Transverse colon (tissue), 4 donors: Measurements from ENCODE around the gene LRRC8D. TPM values are rescaled to one million over a fixed set of nuclear protein-coding genes. Genes with fewer than 3 reads are reported as not detected.
A peak's percentile ranks its signal among the peaks of the same experiment; 100 is the strongest.

Source experiments
- DNase-seq: peaks from one replicate; pipeline ENCODE4 v3.0.0-alpha.2; 2019
- H3K27ac ChIP-seq, 4 donors: fragments of 200-600 bp; sonication (generic); 2 replicates each; pipeline ENCODE4 v1.5.1; 2016 to 2018; ENCODE audit warnings: inconsistent platforms in 4 of 4
- H3K27me3 ChIP-seq: fragments of 200-600 bp; sonication (generic); 2 replicates; pipeline ENCODE4 v1.5.1; 2017; ENCODE audit warnings: inconsistent platforms
- H3K36me3 ChIP-seq, 4 donors: fragments of 200-600 bp; sonication (generic); 2 replicates each; pipeline ENCODE4 v1.5.1; 2017 to 2019; ENCODE audit warnings: inconsistent platforms in 4 of 4
- H3K4me1 ChIP-seq, 4 donors: fragments of 200-600 bp; sonication (generic); 2 replicates each; pipeline ENCODE4 v1.5.1; 2017 to 2020; ENCODE audit warnings: inconsistent platforms in 4 of 4
- H3K4me3 ChIP-seq, 4 donors: fragments of 200-600 bp; sonication (generic); 1 replicate in 1 of 4; 2 replicates in 3 of 4; pipeline versions ENCODE4 v1.5.1 to v1.6.1; 2017 to 2019; ENCODE audit warnings: inconsistent platforms in 4 of 4
- H3K9me3 ChIP-seq, 2 donors: fragments of 200-600 bp; sonication (generic); 2 replicates each; pipeline ENCODE4 v1.5.1; 2017 to 2019; ENCODE audit warnings: inconsistent platforms in 2 of 2
- CTCF ChIP-seq, 5 experiments: fragments of 200-600 bp in 3 of 5; fragments of 450-650 bp in 2 of 5; sonication (generic) in 3 of 5; IDR thresholded peaks; 1 replicate in 2 of 5; 2 replicates in 3 of 5; pipeline ENCODE4 v1.5.1; 2016 to 2017; ENCODE audit warnings: antibody characterized with exemption in 5 of 5, inconsistent platforms in 3 of 5, mild to moderate bottlenecking in 2 of 5, moderate library complexity in 1 of 5
- EP300 ChIP-seq: sonication (generic); formaldehyde crosslinking; IDR thresholded peaks from one replicate; pipeline ENCODE4 v1.6.1; 2017; ENCODE audit warnings: antibody characterized with exemption, low read depth
- POLR2A ChIP-seq: fragments of 450-650 bp; IDR thresholded peaks from one replicate; pipeline ENCODE4 v1.6.1; 2016; ENCODE audit warnings: antibody characterized with exemption, mild to moderate bottlenecking, moderate library complexity
- POLR2AphosphoS5 ChIP-seq, 3 donors: sonication (generic); formaldehyde crosslinking; IDR thresholded peaks; one replicate each; pipeline ENCODE4 v1.6.1; 2016; ENCODE audit warnings: antibody characterized with exemption in 3 of 3
- WGBS, 2 donors: methylation state at CpG; one replicate each; pipeline ENCODE4 v1.1.5; 2018; ENCODE audit warnings: low coverage in 1 of 2; 5-methylcytosine and 5-hydroxymethylcytosine counted together
- in situ Hi-C, 4 donors: fragments of 200-750 bp; cut with MboI; loops; one replicate each; pipeline versions ENCODE4 v1.15.0 to v1.15.1; 2017; ENCODE audit warnings: low sequenced_read_pairs in 3 of 4, low pct_ligation_motif_present in 1 of 4, low pct_unique_long_range_greater_than_20kb in 1 of 4
- intact Hi-C: fragments of 100-400 bp; cut with DNase I; formaldehyde crosslinking; loops from one replicate; pipeline ENCODE4 v1.15.1; 2023; ENCODE audit warnings: low total_unique reads
- total RNA-seq, 4 donors: library from RNA; depleted of rRNA; stranded (reverse); fragments of >200 nt; gene quantifications; one replicate each; pipeline ENCODE4 v1.1.0, GENCODE V29; 2016

Gene LRRC8D
- total RNA-seq, 4 donors from 2014 or later = 8.2 to 81.5 (median 52.4) TPM

DNA sequence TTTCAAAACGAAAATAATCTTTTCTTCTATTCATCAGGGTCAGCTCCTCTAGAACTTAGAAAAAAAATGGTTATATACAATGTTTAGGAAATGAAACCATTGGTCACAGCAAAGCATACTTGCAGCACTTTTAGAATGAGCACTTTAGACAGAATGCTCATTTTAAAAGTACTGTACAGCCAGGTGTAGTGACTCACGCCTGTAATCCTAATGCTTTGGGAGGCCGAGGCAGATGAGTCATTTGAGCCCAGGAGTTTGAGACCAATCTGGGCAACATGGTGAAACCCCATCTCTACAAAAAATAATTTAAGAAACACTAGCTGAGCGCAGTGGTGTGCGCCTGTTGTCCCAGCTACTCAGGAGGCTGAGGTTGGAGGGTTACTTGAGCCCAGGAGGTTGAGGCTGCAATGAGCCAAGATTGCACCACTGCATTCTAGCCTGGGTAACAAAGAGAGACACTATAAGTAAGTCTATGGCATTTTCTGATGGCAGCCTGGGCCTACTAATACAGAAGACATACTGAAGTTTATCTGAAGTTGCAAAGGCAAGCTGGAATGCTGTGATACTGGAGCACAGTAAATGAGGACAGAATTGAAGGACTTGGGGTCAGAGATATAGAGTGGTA lies 125.1 kb downstream of the LRRC8D start:
- no peaks in the 10 kb centered on the region for H3K9me3 ChIP-seq
- H3K4me1 ChIP-seq = peaks cover 0 to 27% (median 10%) of the 10 kb centered on the region in 4 donors
- no peak for DNase-seq
- H3K27me3 ChIP-seq = no peaks in the 10 kb centered on the region
- no peak overlapping the region for H3K4me3 ChIP-seq
- TF ChIP-seq POLR2A = no peak
- no peak for TF ChIP-seq POLR2AphosphoS5 (IDR thresholded peaks at IDR 0.05)
- no peak for TF ChIP-seq EP300
- TF ChIP-seq CTCF (IDR thresholded peaks at IDR 0.05) = no peak
- WGBS, 2 donors = 64 to 74% methylated on average over 1 to 5 of the region's 5 CpGs
- H3K27ac ChIP-seq = no peak overlapping the region
- no peaks in the 10 kb centered on the region for H3K36me3 ChIP-seq
- intact Hi-C loops = no loop called here
- in situ Hi-C loops = no loop called here

GRCh38 chr1:89946532-89946931 lies 125.7 kb downstream of the LRRC8D start:
- no peak for TF ChIP-seq CTCF (IDR thresholded peaks at IDR 0.05)
- no peak for TF ChIP-seq EP300
- no peak for TF ChIP-seq POLR2AphosphoS5 (IDR thresholded peaks at IDR 0.05)
- TF ChIP-seq POLR2A = no peak
- Histone ChIP-seq H3K36me3 (no peaks in the 10 kb centered on the region), H3K4me1 (peaks cover 0 to 27% (median 10%) of the 10 kb centered on the region in 4 donors), H3K9me3 (no peaks in the 10 kb centered on the region), H3K27ac (no peak overlapping the region), H3K27me3 (no peaks in the 10 kb centered on the region), H3K4me3 (no peak overlapping the region)
- DNase-seq = no peak
- intact Hi-C loops (no loop called here), in situ Hi-C loops (no loop called here)
- 50 to 54% methylated on average over 1 of the region's 1 CpG for WGBS, 2 donors

DNA sequence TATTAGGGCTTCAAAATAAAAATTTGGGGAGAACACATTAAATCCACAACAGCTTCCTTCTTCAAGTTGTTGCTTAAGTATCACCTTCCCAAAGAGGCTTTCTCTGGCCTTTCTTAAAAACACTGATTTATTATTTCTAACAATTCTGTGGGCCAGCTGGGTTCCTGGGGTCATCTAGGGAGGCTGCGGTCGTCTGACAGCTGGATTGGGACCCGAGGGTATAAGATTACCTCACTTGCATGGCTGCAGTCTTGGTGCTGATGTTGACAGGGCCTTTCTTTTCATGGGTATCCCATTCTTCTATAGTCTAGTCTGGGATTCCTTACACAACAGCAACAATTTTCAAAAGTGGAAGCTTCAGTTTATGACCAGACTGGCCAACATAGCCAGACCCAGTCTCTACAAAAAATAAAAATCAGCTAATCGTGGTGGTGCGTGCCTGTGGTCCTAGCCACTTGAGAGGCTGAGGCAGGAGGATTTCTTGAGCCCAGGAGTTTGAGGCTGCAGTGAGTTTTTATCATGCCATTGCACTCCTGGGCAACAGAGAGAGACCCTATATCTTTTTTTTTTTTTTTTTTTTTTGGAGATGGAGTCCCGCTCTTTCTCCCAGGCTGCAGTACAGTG lies 128.0 kb downstream of the LRRC8D start:
- DNase-seq = no peak
- Histone ChIP-seq H3K9me3 (no peaks in the 10 kb centered on the region), H3K27ac (no peak overlapping the region), H3K4me3 (no peak overlapping the region), H3K27me3 (no peaks in the 10 kb centered on the region), H3K36me3 (no peaks in the 10 kb centered on the region), H3K4me1 (peaks cover 0 to 36% (median 15%) of the 10 kb centered on the region in 4 donors)
- in situ Hi-C loops = no loop called here
- 96% methylated on average over 3 to 6 of the region's 6 CpGs for WGBS, 2 donors
- no peak for TF ChIP-seq POLR2AphosphoS5 (IDR thresholded peaks at IDR 0.05)
- TF ChIP-seq POLR2A = no peak
- TF ChIP-seq CTCF (IDR thresholded peaks at IDR 0.05) = no peak
- no peak for TF ChIP-seq EP300
- intact Hi-C loops = no loop called here

GRCh38 chr1:89949991-89950624 lies 129.3 kb downstream of the LRRC8D start:
- Histone ChIP-seq H3K4me1 (peaks cover 0 to 34% (median 10%) of the 10 kb centered on the region in 4 donors), H3K4me3 (no peak overlapping the region), H3K36me3 (no peaks in the 10 kb centered on the region), H3K27ac (peak overlapping the region; percentile 36 to 56 (median 52)), H3K27me3 (no peaks in the 10 kb centered on the region), H3K9me3 (no peaks in the 10 kb centered on the region)
- in situ Hi-C loops (no loop called here), intact Hi-C loops (no loop called here)
- TF ChIP-seq CTCF (IDR thresholded peaks at IDR 0.05) (no peak), EP300 (no peak), POLR2A (no peak), POLR2AphosphoS5 (IDR thresholded peaks at IDR 0.05) (no peak)
- 25 to 29% methylated on average over 1 of the region's 1 CpG for WGBS, 2 donors
- no peak for DNase-seq
